Uterus (tissue), 2 donors: Measurements from ENCODE around the gene CLUH.

Experiments
- CTCF ChIP-seq, 4 experiments: fragments of 200-600 bp in 2 of 4; fragments of 450-650 bp in 2 of 4; sonication (generic) in 2 of 4; IDR thresholded peaks; one replicate each; pipeline ENCODE4 v1.5.1; 2016 to 2019; ENCODE audit warnings: antibody characterized with exemption in 4 of 4, mild to moderate bottlenecking in 2 of 4, moderate library complexity in 1 of 4
- POLR2A ChIP-seq, 2 donors: fragments of 450-650 bp; IDR thresholded peaks; one replicate each; pipeline ENCODE4 v1.6.1; 2016; ENCODE audit warnings: antibody characterized with exemption in 2 of 2, mild to moderate bottlenecking in 1 of 2, moderate library complexity in 1 of 2

- TF ChIP-seq CTCF (IDR thresholded peaks at IDR 0.05) (no peak), POLR2A (IDR thresholded peaks at IDR 0.05) (no peak)
Observed at GRCh38 chr17:2644971-2645370, 66.6 kb downstream of the CLUH start.
